Activated CD4-positive, alpha-beta T cell treated with anti-CD3 and anti-CD28 coated beads, Interleukin-2, amount 50 U/mL, for 1 hour (primary cell): ENCODE results near the gene CALML5.

Experiments used
- DNase-seq: peaks from one replicate; pipeline ENCODE4 v3.0.0-alpha.2; 2020

The CALML5 gene

DNA sequence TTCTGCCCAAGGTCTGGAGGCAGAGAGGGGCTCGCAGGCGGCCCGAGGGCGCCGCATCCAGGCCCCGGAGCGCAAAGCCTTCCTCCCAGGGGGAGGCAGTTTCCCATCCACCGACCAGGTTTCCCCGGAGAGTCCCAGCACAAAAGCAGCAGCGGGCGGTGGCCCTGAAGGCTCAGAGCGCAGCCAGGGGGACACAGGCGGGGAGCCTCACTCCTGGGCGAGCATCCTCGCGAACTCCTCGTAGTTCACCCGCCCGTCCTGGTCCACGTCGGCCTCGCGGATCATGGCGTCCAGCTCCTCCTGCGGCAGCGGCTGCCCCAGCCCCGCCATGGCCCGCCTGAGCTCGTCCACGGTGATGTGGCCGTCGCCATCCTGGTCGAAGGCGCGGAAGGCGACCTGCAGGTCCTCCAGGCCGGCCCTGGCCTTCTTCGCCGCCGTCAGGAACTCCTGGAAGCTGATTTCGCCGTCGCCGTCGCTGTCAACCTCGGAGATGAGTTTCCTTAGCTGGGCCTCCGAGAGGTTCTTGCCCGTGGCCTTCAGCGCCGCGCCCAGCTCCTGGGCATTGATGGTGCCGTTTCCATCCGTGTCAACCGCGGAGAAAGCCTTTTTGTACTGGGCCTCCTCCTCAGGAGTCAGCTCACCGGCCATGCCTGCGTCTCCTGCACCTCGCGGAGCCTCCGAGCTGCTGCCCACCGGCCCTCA is 428 bp downstream of the CALML5 start:
- no peak for DNase-seq

DNA sequence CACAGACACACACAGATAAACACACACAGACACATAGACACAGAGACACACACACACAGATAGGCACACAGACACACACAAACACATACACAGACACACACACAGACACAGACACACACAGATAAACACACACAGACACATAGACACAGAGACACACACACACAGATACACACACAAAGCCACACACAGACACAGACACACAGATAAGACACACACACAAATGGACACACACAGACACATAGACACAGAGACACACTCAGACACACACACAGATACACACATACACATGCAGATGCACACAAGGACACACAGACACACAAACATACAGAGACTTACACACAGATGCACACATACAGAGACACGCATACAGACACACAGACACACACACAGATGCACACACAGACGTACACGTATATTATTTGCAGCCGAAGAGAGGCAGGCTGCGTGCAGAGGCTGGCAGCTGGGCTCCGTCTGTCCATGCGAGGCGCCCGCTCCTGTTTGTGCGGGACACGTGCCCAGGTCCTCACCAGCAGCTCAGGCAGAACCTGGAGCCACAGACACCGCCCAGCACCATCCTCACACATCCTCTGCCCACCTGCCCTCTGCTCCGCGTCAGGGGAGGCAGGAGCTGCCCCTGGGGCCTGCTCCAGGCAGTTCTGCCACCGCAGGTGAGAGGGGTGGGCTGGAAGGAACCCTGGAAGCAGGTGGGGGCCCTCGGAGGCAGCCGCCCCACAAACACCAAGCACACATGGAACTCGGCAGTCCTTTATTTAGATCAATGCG is 1.2 kb downstream of the CALML5 start:
- no peak for DNase-seq

DNA sequence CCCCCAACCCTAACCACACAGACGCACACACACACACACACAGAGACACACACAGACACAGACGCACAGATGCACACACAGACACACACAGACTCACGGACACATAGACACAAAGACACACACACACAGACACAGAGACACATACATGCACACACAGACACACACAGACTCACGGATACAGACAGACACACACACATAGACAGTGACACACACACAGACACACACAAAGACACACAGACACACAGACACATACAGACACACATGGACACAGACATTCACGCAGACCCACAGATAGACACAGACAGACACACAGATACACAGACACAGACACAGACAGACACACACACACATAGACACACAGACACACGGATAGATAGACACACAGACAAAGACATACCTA is 2.1 kb downstream of the CALML5 start:
- DNase-seq = no peak

DNA sequence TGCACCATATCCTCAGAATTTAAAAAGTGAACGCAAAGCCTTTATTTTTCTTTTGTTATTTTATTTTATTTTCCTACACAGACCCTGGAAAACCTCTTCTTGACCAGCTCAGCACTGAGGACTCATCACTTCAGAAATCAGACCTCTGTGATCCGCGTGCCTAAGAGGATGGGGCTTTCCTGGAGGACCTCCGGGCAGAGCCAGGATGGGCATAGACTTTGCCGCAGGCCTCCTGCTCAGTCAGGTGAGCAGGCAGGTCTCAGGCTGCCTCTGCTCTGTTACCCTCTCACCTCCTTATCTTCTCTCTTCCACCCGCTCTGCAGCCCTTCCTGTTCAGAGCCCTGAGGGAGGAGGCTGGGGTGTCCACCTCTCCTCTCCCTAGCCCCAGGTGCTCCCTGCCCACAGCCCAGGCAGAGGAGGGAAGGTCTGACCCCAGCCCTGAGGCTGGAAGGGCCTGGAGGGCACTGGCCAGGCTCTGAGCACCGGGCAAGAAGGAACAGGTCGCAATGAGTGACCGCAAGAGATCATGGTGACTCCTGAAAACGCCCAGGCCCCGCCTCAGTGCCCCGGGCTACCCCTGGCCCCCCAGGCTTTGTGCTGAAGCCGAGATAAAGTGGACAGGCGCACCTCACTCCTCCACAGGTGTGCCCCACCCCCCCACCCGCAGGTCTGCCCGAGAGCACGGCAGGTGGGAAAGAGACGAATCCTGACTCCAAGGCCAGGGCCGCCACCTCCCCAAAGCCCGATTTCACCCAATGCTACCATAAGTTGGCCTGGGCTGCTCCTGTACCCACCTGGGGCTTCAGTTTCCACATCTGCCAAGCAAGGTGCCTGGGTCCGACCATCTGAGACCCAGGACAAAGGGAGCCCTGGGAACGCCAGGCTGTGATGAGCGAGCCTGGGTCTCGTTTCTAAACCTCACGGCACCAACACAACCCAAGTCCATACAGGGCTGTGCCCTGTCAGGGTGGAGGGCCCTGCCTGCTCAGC is 2.8 kb downstream of the CALML5 start:
- no peak for DNase-seq

DNA sequence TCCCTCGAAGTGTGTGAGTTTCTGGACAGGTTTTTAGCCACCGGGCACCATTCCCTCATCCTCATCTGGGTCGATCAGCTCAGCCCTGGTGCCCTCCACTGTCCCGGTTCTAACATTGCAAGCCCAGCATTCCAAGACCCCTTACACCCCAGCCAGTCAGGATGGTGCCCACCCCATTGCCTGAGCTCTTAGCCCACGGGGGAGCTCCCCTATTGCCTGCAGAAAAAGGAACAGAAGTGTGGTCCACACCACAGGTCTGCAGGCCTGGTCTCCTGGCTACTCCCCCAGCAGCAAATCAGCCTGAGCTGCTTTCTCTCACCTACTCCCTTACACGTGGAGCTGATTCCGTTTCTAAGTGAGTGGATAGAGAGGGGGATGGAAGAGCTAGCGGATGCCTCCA is 4.8 kb downstream of the CALML5 start:
- no peak for DNase-seq

DNA sequence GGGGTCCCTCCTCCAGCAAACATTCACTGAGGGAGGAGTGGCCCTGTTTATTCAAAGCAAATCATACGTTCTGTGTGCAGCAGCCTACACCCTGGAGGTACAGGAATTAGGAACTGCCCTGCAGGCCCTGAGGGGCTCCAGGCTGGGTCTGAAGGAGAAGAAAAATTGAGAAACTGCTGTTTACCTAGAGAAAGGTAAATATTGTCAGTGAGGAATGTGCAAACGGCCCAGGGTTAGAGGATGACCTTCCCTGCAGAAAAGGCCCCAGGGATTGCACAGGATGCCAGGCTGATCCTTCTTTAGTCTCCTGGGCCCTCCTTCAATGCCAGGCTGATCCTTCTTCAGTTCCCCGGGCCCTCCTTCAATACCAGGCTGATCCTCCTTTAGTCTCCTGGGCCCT is 5.7 kb downstream of the CALML5 start:
- DNase-seq = no peak

DNA sequence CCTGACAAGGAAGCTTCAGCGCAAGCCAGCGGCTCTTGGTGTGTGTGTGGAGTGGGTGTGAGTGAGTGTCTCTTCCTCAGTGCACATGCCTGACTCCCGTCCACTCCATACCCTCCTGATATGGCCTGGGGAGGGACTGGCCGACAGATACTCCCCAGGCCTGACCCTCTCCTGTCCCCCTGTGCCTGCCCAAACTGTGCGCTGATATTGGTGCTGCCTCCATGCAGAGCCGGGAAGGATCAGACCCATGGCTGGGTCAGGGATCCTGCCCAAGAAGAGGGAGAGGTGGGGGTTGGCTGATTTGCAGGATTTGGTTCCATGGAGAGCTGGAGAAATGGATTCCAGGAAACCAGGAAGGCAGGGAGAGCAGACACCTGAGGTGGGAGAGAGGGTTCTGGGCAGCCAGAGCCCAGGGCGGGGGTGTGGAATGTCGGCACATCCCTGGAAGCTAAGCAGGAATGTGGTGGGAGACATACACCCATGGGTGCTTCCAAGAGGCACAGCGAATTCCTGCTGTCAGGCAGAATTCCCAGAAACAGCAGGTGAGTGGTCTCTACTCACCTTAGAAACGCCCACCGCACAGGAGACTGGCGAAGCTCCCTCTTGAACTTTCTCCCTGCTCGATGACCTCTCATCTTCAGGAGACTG is 6.3 kb downstream of the CALML5 start:
- DNase-seq = no peak

DNA sequence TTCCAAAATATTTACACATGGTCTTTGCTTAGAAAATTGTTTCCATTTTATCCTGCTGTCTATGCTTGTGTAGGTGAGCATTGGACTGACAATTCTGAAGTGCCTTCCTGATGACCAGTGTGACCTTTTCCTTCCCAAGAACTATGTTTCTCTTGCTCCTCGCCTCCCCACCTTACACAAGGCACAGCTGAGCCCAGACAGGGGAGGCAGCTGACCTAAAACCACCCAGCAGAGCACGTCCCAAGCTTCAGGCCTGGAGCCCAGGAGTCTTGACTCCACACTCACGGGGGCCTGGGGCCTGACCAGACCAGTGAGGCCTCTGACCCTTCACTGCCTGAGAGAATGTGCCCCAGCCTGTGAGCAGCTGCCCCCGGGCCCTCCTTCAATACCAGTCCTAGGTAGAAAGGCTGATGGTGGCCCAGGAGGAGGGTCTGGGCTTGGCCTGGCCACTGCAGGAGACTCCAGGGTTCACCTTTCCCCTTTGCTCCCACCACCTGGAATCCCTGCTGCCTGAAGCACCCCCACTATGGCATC is 7.0 kb downstream of the CALML5 start:
- no peak for DNase-seq

DNA sequence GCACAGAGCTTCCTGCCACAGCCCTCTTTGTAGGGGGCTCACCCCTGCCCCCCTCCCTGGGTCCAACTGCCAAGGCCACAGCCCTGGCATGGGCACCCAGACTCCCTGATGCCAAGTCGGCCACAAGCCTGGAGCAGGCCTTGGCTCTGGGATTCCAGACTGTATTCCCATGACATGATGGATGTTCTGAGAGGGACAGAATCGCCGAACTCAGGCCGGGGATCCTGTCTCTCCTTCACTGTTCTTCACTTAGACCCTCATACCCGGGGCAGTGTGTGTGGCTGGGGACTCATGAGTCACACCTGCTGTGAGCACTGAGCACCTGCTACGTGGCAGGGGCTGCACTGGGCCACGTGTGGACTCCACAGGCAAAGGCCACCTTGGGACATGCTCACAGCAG is 7.9 kb downstream of the CALML5 start:
- no peak for DNase-seq

DNA sequence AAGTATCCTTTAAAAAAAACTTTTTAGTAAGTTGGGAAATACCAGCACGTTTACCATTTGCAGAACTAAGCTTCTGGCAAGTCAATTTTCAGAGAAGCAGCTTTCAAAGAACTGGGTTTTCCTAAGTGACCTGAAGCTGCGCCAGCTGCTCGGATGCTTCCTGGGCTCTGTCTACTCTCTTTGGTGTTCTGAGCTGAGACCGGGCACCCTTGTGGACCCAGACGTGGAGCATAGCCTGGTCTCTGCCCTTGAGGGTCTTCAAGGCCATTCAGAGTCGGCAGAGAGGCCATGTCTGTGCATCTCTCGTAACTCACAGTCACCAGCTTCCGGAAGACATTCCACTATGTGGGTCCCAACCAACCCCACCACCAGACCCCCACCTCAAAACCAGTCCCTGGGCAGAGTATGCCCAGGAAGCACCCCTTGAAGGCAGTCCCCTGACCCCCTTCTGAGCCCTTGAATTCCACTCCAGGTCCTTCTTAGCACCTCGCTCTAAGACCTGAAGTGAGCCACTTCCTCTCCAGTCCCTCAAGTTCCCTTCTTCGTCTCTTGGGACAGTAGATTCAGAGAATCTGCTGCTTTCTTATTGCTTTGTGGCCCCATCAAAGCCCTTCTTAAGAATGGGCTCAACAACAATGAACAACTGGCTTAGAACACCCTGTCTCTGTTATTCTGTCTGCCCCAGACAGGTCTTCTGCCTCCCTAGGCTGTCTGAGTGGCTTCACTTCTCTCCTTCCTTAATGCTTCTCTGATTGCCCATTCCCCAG is 8.5 kb downstream of the CALML5 start:
- DNase-seq = no peak

DNA sequence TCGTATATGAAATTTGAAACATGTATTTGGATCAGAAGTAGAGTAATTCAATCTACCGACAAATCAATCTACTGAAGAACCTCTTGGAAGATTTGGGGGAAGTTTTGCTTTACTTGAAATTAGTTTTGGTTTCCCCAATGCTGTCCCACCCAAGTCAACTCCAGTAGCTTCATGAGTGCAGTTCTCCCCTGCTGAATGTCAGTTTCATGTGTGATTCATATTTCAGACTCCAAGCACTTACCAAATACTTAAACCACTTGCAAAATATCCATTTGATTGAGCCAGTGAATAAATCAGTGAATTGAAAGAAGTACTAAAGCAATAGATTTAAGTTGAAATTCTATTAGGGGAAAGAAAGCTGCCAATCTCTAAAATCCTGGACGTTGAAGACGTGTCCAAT is 9.3 kb downstream of the CALML5 start:
- no peak for DNase-seq

DNA sequence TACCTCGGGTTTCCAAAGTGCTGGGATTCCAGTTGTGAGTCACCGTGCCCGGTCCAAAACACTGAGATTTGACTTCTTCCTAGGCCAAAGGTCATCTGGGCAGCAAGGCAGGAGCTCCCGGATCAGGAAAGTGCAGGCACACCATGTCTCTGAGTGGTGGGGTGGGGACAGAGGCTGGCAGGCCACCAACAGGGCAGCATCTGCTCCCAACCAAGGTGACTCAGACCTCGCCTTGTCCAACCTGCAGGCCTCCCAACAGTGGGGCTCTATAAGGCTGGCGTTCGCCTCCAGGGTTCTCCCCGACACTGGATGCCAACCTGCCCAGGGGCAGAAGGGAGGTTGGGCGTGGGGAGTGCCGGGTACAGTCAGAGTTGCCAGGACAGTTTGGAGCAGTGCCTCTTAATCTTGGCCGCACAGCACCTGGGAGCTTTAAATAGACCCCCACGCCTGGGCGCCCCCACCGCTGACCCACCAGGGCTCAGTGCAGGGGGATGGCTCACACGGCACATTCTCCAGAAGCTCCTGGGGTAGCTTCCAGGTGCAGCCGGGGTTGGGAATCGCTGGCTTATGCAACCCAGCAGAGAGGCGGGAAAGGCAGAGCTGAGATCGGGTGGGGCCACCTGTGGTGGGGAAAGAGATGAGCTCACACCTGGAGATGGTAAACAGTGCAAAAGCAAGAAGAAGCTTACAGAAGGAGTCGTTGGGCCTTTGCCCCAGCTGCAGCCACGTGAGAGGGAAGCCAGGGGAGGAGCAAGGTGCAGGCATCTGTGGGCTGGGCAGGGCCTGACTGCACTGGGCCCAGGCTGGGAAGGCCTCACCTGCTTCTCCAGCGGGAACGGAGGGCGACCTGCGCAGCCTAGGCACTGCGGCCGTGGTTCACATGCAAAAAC is 10.9 kb downstream of the CALML5 start:
- DNase-seq = no peak

DNA sequence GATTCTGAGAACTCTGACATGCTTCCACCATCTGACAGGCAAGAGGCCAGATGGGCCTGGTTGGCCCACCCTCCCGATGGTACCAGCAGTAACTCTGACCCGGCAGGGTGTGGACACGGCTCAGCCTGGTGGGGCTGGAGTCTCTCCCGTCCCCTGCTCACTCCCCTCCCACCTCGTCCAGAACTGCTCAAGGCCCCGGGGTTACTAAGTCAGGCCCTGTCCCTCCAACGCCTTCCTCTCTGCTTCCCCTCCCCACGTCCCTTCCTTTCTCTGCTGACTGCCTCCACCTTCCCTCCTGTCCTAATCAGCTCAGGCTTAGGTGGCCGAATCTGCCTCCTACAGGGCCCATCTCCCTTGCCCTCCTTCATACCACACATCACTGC is 12.5 kb downstream of the CALML5 start:
- no peak for DNase-seq

DNA sequence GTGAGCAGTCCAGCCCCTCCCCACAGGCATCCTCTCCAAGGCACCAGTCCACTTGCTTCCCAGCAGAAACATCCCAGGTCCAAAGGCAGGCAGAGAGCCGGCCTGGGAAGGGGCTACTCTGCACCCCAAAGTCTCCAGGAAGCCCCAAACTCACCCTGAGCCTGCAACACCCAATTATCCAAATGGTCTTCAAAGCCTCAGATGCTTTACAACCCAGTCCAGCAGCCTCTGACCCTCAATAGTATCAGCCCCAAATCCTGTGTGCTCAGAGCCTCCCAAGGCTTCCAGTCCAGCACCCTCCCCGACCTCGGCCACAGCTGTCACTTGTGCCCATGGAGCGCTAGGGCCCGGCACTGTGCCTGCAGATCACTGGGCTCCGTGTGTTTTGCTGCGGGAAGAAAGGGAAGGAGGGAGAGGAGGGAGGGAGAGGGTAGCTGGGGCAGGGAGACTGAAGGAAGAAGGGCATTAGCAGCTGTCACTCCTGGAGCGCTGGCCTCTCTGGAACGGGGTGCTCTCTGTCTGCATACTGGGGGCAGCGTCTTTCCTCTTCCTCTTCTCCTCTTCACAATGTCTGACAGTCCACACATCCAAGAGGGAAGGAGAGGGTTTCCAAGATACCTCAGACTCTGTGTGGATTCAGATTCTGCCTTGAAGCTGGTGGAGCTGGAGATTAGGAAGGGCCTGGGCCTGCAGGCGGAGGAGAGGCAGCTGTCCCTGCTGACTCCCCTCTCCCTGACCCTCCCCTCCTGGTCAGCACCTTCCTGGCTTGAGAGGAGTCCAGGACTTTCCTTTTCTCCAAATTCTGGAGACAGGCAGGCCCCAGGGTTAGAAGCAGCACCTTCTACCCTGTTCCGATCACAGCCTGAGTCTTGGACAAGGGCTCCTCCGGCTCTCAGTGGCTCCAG is 13.2 kb downstream of the CALML5 start:
- no peak for DNase-seq

DNA sequence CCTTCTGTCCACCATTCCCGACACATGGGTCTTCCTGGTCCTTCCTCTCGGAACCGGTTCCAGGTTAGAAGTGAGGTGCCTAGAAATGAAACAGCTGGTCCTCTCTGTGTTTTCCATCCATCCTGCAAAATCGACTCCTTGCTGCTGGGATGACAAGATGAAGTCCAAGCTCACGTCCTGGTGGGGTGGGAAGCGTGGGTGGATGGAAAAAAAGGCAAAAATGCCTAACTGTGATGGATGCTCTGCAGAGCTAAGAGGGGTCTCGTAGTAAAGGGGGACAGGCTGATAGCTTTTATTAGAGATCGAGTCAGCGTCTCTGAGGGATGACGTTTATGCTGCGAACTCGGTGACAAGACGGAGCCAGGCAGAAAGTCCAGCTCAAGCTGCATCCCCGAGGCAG is 14.1 kb downstream of the CALML5 start:
- no peak for DNase-seq

DNA sequence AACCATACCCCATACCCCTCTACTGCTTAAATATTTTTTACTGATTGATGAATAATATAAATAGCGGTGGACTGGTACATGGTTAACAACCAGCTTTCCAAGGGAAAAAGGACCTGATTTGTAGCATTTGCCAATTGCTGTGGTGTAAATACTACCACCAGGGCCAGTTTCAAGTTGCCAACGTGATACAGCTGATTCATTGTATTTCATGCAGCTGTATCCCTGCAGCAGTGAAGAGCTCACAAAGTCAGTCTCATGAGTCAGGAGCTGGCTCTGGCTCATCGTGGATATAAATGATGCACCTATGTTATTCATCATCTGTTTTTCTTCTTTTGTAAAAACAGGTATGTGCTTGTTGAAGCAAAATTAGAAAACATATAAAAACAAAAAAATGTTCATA is 15.2 kb downstream of the CALML5 start:
- no peak for DNase-seq

DNA sequence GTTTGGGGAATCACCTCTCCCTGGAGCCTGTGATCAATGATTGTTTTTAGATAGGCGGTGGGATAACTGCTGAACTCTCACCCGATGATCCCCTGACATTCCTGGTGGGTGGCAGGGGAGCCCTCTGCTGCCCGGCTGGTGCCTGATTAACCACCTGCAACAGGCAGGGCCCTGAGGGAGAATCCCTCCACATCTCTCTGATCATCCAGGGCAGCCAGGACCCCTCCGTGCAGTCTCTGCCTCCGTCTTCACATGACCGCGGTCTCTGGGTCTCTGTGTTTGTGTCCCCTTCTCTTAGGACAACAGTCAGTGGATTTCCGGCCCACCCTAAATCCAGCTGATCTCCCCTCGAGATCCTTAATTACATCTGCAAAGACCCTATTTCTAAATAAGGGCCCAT is 17.4 kb downstream of the CALML5 start:
- no peak for DNase-seq

DNA sequence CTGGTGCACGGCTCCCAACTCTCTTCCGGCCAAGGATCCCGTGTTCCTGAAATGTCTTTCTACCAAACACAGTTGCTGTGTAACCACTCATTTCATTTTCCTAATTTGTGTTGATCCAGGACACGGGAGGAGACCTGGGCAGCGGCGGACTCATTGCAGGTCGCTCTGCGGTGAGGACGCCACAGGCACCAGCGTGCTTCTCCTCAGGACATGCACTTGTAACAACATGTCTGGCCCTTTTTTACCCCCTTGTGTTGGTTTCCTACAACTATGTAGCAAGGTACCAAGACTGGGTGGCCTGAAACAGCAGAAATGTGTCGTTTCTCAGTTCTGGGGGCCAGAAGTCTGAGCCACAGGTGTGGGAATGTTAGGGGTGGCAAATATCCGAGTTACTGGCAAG is 18.2 kb downstream of the CALML5 start:
- no peak for DNase-seq

DNA sequence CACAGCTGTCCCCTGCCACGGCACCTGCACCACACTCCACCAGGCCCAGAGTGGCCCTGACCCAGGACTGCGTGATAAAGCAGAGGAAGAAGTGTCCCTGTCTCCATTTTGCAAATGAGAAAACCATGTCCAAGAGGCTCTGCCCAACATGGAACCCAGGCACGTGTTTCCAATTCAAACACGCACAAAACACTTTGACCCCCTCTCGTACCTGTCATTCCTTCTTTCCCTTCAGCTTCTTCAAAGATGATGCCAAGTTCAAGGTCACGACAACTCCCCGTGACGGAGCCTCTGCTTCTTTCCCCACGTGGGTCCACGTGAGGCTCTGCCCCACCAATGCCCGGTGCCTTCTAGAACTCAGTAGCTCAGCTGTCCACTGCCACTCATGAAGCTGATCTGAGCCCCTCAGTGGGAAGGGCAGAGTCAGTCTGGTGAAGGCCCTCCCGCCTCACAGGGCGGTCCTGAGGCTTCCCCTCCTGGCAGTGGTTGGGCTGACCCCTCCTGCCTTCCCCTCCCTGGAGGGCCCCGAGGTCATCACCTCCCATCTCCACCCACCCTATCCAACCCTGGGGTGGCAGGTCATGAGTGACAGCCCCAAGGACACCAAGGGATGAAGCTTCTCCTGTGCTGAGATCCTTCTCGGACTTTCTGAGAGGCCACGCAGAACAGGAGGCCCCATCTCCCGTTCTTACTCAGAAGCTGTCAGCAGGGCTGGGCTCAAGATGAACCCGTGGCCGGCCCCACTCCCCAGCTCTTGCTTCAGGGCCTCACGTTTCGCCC is 19.0 kb downstream of the CALML5 start:
- no peak for DNase-seq
